GM23248 (cell line): ENCODE data around the gene LRRC75A. TPM values are rescaled to one million over a fixed set of nuclear protein-coding genes. Genes with fewer than 3 reads are reported as not detected.
"Not testable (repeated sequence)": the region's sequence is repeated elsewhere in the genome, so short reads cannot be mapped to it uniquely, and the experiment has no call there.

Experiments used
- DNase-seq: peaks from one replicate; pipeline ENCODE4 v3.0.0-alpha.2; 2015
- H2AFZ ChIP-seq: fragments of 200-600 bp; sonication (generic); 2 replicates; pipeline ENCODE4 v1.6.1; 2016; ENCODE audit warnings: antibody characterized with exemption
- H3F3A ChIP-seq: fragments of 200-600 bp; sonication (generic); 2 replicates; pipeline ENCODE4 v1.6.1; 2016; ENCODE audit warnings: mild to moderate bottlenecking, antibody characterized with exemption, mixed run types; ENCODE audit not compliant: insufficient read depth
- H3K27ac ChIP-seq: fragments of 200-600 bp; sonication (generic); 2 replicates; pipeline ENCODE4 v1.5.1; 2016; ENCODE audit warnings: mild to moderate bottlenecking
- H3K27me3 ChIP-seq: fragments of 200-600 bp; sonication (generic); replicated peaks from 2 replicates; pipeline ENCODE4 v1.6.1; 2016; ENCODE audit warnings: mild to moderate bottlenecking; ENCODE audit not compliant: insufficient read depth
- H3K36me3 ChIP-seq: fragments of 200-600 bp; sonication (generic); 2 replicates; pipeline ENCODE4 v1.6.1; 2016; ENCODE audit warnings: low read depth, mild to moderate bottlenecking
- H3K4me1 ChIP-seq: fragments of 200-600 bp; sonication (generic); 2 replicates; pipeline ENCODE4 v1.6.1; 2016; ENCODE audit warnings: mild to moderate bottlenecking; ENCODE audit not compliant: insufficient read depth
- H3K4me2 ChIP-seq: fragments of 200-600 bp; sonication (generic); one replicate; pipeline ENCODE4 v1.6.1; 2016; ENCODE audit warnings: mild to moderate bottlenecking; ENCODE audit not compliant: unreplicated experiment
- H3K4me3 ChIP-seq: fragments of 200-600 bp; sonication (generic); 2 replicates; pipeline ENCODE4 v1.5.1; 2016; ENCODE audit warnings: mild to moderate bottlenecking
- H3K79me2 ChIP-seq: fragments of 200-600 bp; sonication (generic); 2 replicates; pipeline ENCODE4 v1.6.1; 2016; ENCODE audit warnings: mild to moderate bottlenecking; ENCODE audit not compliant: insufficient read depth
- H3K9ac ChIP-seq: fragments of 200-600 bp; sonication (generic); 2 replicates; pipeline ENCODE4 v1.6.1; 2016; ENCODE audit warnings: mild to moderate bottlenecking
- H3K9me2 ChIP-seq: fragments of 200-600 bp; sonication (generic); 2 replicates; pipeline ENCODE4 v1.6.1; 2016; ENCODE audit warnings: mixed run types, mild to moderate bottlenecking, moderate library complexity; ENCODE audit not compliant: insufficient read depth
- H3K9me3 ChIP-seq: fragments of 200-600 bp; sonication (generic); one replicate; pipeline ENCODE4 v1.6.1; 2017; ENCODE audit warnings: low read depth
- H4K20me1 ChIP-seq: fragments of 200-600 bp; sonication (generic); 2 replicates; pipeline ENCODE4 v1.6.0; 2016; ENCODE audit not compliant: insufficient read depth
- EZH2 ChIP-seq: fragments of 200-600 bp; sonication (generic); IDR thresholded peaks from 2 replicates; pipeline ENCODE4 v1.6.1; 2018; ENCODE audit warnings: antibody characterized with exemption, mild to moderate bottlenecking; ENCODE audit not compliant: insufficient read depth, poor library complexity, severe bottlenecking
- EZH2phosphoT487 ChIP-seq: fragments of 200-600 bp; sonication (generic); IDR thresholded peaks from 2 replicates; pipeline ENCODE4 v1.6.1; 2018; ENCODE audit warnings: antibody characterized with exemption, moderate library complexity, mild to moderate bottlenecking, low read depth; ENCODE audit not compliant: insufficient read depth
- WGBS, 2 experiments: methylation state at CpG; one replicate each; pipeline ENCODE4 v1.1.6; 2015 to 2017; ENCODE audit warnings: low lambda C conversion rate in 2 of 2, low coverage in 1 of 2; ENCODE audit errors: missing lambda C conversion rate in 2 of 2; 5-methylcytosine and 5-hydroxymethylcytosine counted together
- in situ Hi-C: fragments of 300-500 bp; cut with MboI; formaldehyde crosslinking; loops from 2 replicates; pipeline ENCODE4 v1.15.0; 2020
- polyA plus RNA-seq: library from polyadenylated mRNA; unstranded; fragments of >200 nt; fragmentation: Nextera tagmentation; extraction: Ambion mirVana; gene quantifications from 2 replicates; pipeline ENCODE4 v1.2.1, GENCODE V29; 2016
- total RNA-seq: library from RNA; depleted of rRNA; stranded (reverse); fragments of >200 nt; shearing (Covaris generic); gene quantifications from 2 replicates; pipeline ENCODE4 v1.2.3, GENCODE V29; 2014

LRRC75A gene
- total and polyA plus RNA-seq, 2 experiments from 2014 or later: 0.22 to 0.54 TPM

- 73 to 78% methylated on average over 4 of the region's 4 CpGs for WGBS, 2 experiments
- in situ Hi-C loops: no loop called here
These were observed 35.3 kb upstream of the LRRC75A start for GRCh38 chr17:16527298-16527697.

GRCh38 chr17:16525556-16525955 is 33.6 kb upstream of the LRRC75A start:
- Histone ChIP-seq H3K4me1 (peaks cover 17% of the 10 kb centered on the region), H3F3A (peaks cover 12% of the 10 kb centered on the region), H3K4me2 (peak overlapping the region; percentile 16), H3K27me3 (peaks cover 37% of the 10 kb centered on the region)
- H3K27ac ChIP-seq, H3K9ac ChIP-seq, H3K9me3 ChIP-seq, in situ Hi-C loops, H4K20me1 ChIP-seq, H3K4me3 ChIP-seq, H3K9me2 ChIP-seq, H2AFZ ChIP-seq, H3K79me2 ChIP-seq, H3K36me3 ChIP-seq: not testable (repeated sequence)
- peak; percentile 34 for DNase-seq
- 84 to 85% methylated on average over 6 of the region's 6 CpGs for WGBS, 2 experiments

More at GRCh38 chr17:16527298-16527697, 35.3 kb upstream of the LRRC75A start:
- no peak overlapping the region for H3K4me3 ChIP-seq
- H3K9ac ChIP-seq: no peak overlapping the region
- no peak overlapping the region for H3K4me2 ChIP-seq
- no peaks in the 10 kb centered on the region for H4K20me1 ChIP-seq
- H3K27ac ChIP-seq: no peak overlapping the region
- H3K9me3 ChIP-seq: no peaks in the 10 kb centered on the region
- H3K27me3 ChIP-seq: peaks cover 40% of the 10 kb centered on the region
- TF ChIP-seq EZH2: no peak
- no peak for TF ChIP-seq EZH2phosphoT487
- H3K4me1 ChIP-seq: peaks cover 17% of the 10 kb centered on the region
- no peak for DNase-seq
- no peaks in the 10 kb centered on the region for H3K36me3 ChIP-seq
- H2AFZ ChIP-seq: no peak overlapping the region
- H3F3A ChIP-seq: peaks cover 12% of the 10 kb centered on the region
- H3K9me2 ChIP-seq: no peaks in the 10 kb centered on the region
- no peaks in the 10 kb centered on the region for H3K79me2 ChIP-seq

- WGBS, 2 experiments: 28 to 30% methylated on average over 7 of the region's 7 CpGs
- DNase-seq: peak; percentile 91
- Histone ChIP-seq H3K9ac (peak overlapping the region; percentile 48; the same call in 1 of the 2 replicates), H3K4me1 (peaks cover 27% of the 10 kb centered on the region), H3K79me2 (no peaks in the 10 kb centered on the region), H3K4me2 (no peak overlapping the region), H3K27ac (no peak overlapping the region), H3K27me3 (no peaks in the 10 kb centered on the region), H3K9me3 (no peaks in the 10 kb centered on the region), H3K36me3 (no peaks in the 10 kb centered on the region), H3F3A (peaks cover 12% of the 10 kb centered on the region), H3K4me3 (no peak overlapping the region), H2AFZ (peak overlapping the region; percentile 93), H4K20me1 (no peaks in the 10 kb centered on the region), H3K9me2 (no peaks in the 10 kb centered on the region)
- TF ChIP-seq EZH2: no peak
- TF ChIP-seq EZH2phosphoT487: no peak
- in situ Hi-C loops: no loop called here
These were observed 29.2 kb upstream of the LRRC75A start for GRCh38 chr17:16521070-16521727.

GRCh38 chr17:16519021-16519420 is 27.0 kb upstream of the LRRC75A start:
- H3K9ac ChIP-seq: no peak overlapping the region
- no peaks in the 10 kb centered on the region for H3F3A ChIP-seq
- in situ Hi-C loops: loop anchor here (5.0 kb wide), 1 partner anchor 62 kb away; no protein-coding TSS in a partner anchor
- peaks cover 15% of the 10 kb centered on the region for H3K4me1 ChIP-seq
- H3K4me3 ChIP-seq: no peak overlapping the region
- no peaks in the 10 kb centered on the region for H3K36me3 ChIP-seq
- DNase-seq: no peak
- H3K4me2 ChIP-seq: no peak overlapping the region
- TF ChIP-seq EZH2: no peak
- no peak for TF ChIP-seq EZH2phosphoT487
- H4K20me1 ChIP-seq: no peaks in the 10 kb centered on the region
- no peak overlapping the region for H2AFZ ChIP-seq
- no peaks in the 10 kb centered on the region for H3K9me3 ChIP-seq
- H3K27ac ChIP-seq: no peak overlapping the region
- H3K79me2 ChIP-seq: no peaks in the 10 kb centered on the region
- H3K27me3 ChIP-seq: no peaks in the 10 kb centered on the region
- H3K9me2 ChIP-seq: no peaks in the 10 kb centered on the region

GRCh38 chr17:16517477-16517876 is 25.5 kb upstream of the LRRC75A start:
- WGBS, 2 experiments: 72 to 76% methylated on average over 7 of the region's 7 CpGs
- Histone ChIP-seq H3F3A (no peaks in the 10 kb centered on the region), H3K79me2 (no peaks in the 10 kb centered on the region), H3K9me2 (no peaks in the 10 kb centered on the region), H3K36me3 (no peaks in the 10 kb centered on the region), H3K27ac (no peak overlapping the region), H3K4me1 (peaks cover 11% of the 10 kb centered on the region), H4K20me1 (no peaks in the 10 kb centered on the region), H3K4me2 (no peak overlapping the region), H3K27me3 (no peaks in the 10 kb centered on the region), H3K9ac (no peak overlapping the region), H3K9me3 (no peaks in the 10 kb centered on the region), H2AFZ (no peak overlapping the region), H3K4me3 (no peak overlapping the region)
- TF ChIP-seq EZH2: no peak
- no peak for TF ChIP-seq EZH2phosphoT487
- no peak for DNase-seq
- in situ Hi-C loops: loop anchor here (5.0 kb wide), 1 partner anchor 60 kb away; no protein-coding TSS in a partner anchor
